GM12872 (cell line): Measurements from ENCODE around the gene SRSF3.

Experiments used
- CTCF ChIP-seq: IDR thresholded peaks from 3 replicates; pipeline ENCODE4 v1.5.1; 2011; ENCODE audit warnings: low read depth, mild to moderate bottlenecking, low read length, moderate library complexity; ENCODE audit not compliant: insufficient read depth

Gene SRSF3

DNA sequence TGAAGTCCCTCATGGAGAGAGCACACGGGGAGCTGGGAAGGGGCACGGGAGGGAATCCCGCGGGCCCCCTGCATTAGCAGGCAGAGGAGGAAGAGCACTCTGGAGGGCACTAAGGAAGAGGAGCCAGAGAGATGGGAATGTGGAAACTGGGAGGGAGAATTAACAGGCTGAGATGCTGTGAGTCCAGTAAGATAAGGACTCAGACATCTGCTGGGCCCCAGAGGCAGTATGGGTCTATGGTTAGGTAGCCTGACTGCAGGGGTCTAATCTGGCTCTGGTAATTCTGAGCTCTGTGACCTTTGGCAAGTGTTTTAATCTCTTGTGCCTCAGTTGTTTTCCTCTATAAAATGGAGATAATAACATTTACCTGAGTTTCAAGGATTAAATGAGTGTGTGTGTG, 15.7 kb upstream of the SRSF3 start:
- no peak for TF ChIP-seq CTCF

DNA sequence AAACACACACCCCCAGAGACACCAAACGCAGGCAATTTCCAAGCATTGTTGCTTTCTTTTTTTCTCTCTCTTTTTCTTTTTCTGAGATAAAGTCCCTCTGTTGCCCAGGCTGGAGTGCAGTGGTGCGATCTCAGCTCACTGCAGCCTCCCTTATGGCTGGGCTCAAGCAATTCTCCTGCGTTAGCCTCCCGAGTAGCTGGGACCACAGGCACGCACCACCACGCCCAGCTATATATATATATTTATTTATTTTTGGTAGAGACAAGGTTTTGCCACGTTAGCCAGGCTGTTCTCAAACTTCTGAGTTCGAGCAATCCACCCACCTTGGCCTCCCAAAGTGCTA, 14.0 kb upstream of the SRSF3 start:
- no peak for TF ChIP-seq CTCF

DNA sequence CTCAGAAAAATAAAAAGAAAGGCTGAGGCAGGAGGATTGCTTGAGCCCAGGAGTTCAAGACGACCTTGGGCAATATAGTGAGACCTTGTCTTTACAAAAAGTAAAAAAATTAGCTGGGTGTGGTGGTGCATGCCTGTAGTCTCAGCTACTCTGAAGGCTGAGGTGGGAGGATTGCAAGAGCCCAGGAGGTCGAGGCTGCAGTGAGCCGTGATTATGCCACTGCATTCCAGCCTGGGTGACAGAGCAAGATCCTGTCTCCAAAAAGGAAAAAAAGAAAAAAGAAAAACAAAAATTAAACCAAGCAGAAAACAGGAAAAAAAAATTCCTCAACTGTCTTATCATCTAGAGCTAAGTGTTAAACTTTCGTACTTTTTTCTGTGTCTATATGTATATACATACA, 12.4 kb upstream of the SRSF3 start:
- no peak for TF ChIP-seq CTCF

DNA sequence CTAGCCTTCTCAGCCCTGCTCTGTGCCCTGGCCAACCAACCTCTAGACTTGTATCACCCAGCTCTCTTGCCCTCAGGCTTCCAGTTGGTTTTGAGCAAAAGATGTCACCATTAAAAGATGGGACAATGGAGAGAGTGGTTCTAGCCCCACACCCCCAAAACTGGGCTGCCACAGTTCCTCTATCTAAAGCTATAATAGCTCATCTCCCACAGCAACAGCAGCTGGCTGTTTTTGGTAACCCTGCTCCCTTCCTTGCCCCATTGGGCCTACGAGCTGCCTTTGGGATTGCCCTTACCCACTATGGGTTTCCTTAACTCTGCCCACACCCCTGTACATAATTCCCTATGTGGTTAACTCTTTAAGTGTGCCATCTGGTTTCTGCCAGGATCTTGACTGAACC, 7.6 kb upstream of the SRSF3 start:
- no peak for TF ChIP-seq CTCF

DNA sequence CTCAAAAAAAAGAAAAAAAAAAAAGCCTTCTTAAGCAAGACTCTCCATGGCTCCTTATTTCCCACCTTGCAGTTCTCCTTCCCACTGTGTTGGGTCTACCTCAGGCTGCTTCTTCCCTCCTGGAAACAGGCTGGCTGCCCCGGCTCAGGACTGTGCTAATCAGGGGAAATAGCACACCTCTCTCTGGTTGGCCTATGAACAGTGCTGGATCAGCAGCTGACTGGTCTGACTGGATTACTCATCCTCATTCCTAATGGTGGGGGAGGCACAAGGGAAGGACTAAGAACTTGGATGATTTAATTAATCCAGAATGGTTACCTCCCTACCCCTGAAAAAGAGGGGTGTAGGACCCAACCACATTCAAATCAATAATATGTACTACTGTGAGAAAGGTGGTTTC, 3.9 kb upstream of the SRSF3 start:
- TF ChIP-seq CTCF = no peak

- TF ChIP-seq CTCF = no peak
Observed at GRCh38 chr6:36592221-36592655, 1.9 kb upstream of the SRSF3 start.

DNA sequence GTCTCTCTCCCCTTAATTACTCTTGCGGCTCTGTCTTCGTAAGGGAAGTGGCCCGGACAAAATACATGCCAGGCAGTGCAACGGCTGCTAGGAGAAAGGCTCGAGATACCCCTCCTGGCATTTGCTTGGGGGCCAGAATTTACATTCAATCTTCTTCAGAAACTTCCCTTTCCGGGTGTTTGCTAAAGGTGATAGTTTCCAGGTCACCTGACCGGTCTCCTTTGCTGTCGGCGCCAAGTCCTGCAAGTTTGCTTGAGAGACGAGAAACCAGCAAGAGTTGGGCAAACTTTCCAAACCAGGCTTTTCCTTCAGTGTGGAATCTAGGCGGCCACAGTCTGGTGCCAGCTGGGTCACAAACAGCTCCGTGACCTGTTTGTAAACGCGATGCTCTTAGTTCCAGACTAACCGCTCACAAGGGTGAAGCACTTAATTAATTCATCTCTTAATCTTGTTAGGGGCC, 563 bp upstream of the SRSF3 start:
- TF ChIP-seq CTCF = no peak
